ENCODE data around the gene RASAL1.

The RASAL1 gene

GRCh38 chr12:113095405-113095804 lies 40.2 kb downstream of the RASAL1 start:
- no peak for DNase-seq

- no peak for DNase-seq
Measured at GRCh38 chr12:113094738-113095137, 40.8 kb downstream of the RASAL1 start.

- DNase-seq, result no peak
Measured at GRCh38 chr12:113093409-113094101, 42.0 kb downstream of the RASAL1 start.

- DNase-seq, result no peak
Measured at GRCh38 chr12:113092607-113093408, 42.8 kb downstream of the RASAL1 start.

DNA sequence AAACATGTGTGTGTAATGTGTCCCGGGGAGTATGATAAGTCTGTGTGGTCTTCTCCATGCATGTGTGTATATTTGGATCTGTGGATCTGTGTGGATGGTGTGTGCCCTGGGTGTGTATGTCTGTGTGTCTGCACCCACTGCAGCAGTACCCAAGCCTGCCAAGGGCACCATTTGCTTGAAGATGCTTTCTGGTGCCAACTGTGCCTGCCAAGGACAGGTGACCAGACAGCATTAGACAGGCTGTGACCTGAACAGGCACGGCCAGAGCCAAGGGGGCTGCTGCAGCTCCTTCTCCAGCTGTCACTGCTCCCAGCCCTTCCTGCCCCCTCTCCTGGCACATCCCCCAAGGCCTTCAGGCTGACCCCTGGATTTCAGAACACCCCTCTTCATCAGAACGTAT lies 44.1 kb downstream of the RASAL1 start:
- DNase-seq, result no peak

GRCh38 chr12:113090740-113091139 lies 44.8 kb downstream of the RASAL1 start:
- DNase-seq, result no peak

DNA sequence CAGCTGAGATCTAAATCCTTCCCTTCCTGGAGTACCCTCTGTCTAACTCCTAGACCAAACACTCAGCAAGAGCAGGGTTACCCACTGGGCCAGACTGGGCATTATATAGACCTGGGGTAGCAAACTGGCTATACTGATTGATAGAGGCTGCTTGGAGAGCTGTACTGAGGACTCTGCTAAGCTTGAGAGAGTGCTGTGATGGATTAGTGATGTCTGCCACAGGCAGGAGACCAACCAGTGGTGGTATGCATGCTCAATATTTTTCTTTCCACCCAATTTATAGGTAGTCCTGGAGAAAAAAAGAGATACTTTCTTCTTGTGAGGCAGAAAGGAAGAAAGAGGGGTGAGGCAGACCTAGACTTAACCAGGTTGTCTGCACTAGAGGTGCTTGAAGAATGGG lies 45.7 kb downstream of the RASAL1 start:
- no peak for DNase-seq

GRCh38 chr12:113088971-113089756 lies 46.4 kb downstream of the RASAL1 start:
- no peak for DNase-seq

- DNase-seq, result no peak
Measured at GRCh38 chr12:113088037-113088436, 47.5 kb downstream of the RASAL1 start.

DNA sequence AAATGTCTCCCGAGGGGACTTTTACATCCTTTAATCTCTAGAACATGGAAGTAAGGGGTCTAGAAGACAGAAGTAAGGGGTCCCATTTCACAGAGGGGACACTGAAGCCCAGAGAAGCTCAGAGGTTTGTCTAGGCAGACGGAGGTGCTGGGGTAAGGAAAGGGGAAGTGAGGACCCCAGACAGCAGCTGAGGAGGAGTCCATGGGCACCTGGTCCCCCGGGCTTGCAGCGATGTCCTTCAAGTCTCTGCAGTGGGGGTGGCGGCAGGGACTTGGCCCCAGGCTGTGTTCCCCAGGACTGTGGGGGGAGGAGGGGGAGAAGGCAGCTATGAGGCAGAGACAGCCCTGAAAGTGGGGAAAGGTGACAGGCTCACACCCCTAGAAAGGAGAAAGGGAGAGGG lies 48.4 kb downstream of the RASAL1 start:
- no peak for DNase-seq

DNA sequence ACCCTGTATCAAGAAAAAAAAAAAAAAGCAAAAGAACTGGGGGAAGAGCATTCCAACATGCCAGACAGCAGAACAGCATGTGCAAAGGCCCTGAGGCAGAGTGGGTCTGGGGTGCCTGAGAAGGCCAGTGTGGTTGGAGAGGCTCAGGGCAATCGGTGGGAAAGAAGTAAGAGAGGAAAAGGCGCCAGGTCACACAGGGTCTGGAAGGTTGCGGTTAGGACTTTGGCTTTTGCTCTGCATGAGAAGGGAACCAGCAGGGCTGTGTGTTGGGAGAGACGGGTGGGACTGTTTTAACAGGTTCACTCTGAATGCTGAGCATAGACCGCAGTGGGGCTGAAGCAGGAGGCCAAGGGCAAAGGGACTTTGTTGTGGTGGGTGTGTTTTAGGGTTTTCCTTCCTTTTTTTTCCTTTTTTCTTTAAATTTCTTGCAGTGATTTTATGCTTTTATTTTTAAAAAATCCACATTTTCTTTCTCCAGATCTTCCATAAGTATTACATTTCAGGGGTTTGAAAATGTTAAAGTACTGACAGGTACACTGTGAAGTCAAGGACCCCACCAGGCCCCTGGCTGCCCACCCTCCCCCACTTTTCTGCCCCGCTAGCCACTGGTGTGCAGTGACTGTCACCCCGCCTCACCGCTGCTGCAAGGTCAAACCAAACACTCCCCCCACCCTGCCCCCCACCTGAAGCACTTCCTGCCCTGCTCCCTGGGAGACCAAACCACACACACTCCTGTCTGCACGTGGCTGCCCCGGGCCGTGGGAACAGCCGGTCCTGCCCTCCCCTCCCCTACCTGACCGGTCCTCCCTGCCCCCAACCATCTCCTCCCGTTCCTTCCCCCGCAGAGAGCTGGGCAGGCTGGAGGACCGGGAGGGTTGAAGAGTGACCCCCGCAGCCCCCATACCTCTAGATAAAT lies 49.1 kb downstream of the RASAL1 start:
- no peak for DNase-seq

- DNase-seq, result no peak
Measured at GRCh38 chr12:113083863-113084435, 51.6 kb downstream of the RASAL1 start.

DNA sequence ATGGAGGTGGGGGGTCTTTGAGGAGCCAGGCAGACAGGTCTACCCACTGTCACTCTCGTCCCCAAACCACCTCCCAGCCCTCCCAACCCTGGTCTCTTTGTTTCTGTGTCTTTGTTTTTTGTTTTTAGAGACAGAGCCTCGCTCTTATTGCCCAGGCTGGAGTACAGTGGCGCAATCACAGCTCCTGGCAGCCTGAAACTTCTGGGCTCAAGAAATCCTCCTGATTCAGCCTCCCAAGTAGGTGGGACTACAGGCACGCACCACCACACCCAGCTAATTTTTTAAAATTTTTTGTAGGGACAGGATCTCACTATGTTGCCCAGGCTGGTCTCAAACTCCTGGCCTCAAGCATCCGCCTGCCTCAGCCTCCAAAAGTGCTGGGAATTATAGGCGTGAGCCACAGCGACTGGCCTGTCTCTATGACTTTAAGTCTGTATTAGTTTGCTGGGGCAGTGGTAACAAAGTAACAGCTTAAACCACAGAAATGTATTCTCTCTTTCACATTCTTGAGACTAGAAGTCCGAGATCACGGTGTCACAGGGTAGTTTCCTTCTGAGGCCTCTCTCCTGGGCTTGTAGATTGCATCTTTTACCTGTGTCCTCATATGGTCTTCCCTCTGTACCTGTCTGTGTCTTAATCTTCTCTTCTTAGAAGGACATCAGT lies 52.9 kb downstream of the RASAL1 start:
- no peak for DNase-seq

GRCh38 chr12:113081873-113082272 lies 53.7 kb downstream of the RASAL1 start:
- DNase-seq, result no peak

GRCh38 chr12:113077859-113078255 lies 57.7 kb downstream of the RASAL1 start:
- no peak for DNase-seq

GRCh38 chr12:113077057-113077858 lies 58.3 kb downstream of the RASAL1 start:
- DNase-seq, result no peak

GRCh38 chr12:113075137-113075683 lies 60.4 kb downstream of the RASAL1 start:
- no peak for DNase-seq

GRCh38 chr12:113073586-113073985 lies 62.0 kb downstream of the RASAL1 start:
- DNase-seq, result no peak

DNA sequence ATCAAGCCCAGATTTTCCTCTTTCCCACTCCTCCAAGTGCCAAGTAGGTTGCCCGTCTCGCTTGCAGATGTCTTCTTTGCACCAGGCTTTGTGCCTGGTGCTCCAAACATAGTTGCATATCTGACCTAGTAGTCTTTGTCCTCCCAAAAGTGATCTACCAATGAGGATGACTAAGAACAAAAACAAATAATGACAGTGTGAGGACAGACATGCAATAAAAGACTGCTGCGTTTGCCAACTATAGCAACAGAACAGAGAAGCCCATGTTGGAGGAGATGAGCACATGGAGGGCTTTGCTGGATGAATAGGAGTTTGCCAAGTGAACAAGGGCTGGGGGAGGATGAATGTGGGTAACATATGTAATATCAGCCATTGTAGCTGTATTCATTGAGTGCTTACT lies 63.4 kb downstream of the RASAL1 start:
- no peak for DNase-seq

Data from fibroblast of skin of abdomen (primary cell).